GM19193 (cell line): ENCODE measurements around the gene DGKD.

Experiments
- POLR2A ChIP-seq: IDR thresholded peaks from 4 replicates; pipeline ENCODE4 v1.6.1; 2011; ENCODE audit not compliant: insufficient read depth, insufficient read length; ENCODE audit errors: extremely low read depth

Gene DGKD

GRCh38 chr2:233369462-233369861, 15.2 kb downstream of the DGKD start:
- no peak for TF ChIP-seq POLR2A

GRCh38 chr2:233369897-233370685, 15.8 kb downstream of the DGKD start:
- TF ChIP-seq POLR2A = no peak

GRCh38 chr2:233371641-233372040, 17.3 kb downstream of the DGKD start:
- TF ChIP-seq POLR2A = no peak

- TF ChIP-seq POLR2A = no peak
Observed at GRCh38 chr2:233372855-233373254, 18.6 kb downstream of the DGKD start.

DNA sequence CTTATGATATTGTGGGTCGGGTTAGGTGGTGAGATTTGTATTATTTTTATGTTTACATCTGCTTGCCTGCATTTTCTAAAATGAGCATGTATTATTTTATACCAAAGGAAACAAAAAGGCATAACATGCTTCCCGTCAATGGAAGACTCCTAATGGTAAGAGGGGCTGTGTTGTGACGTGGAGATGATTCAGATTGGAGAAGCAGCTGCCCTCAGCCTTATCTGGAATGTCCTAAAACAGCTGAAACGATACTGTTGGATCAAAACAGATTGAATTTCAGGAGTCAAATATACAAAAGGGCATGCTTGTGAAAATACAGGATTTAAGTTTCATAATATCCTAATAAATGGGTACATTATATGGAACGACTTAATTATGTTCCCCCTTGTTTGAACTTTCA, 19.0 kb downstream of the DGKD start:
- TF ChIP-seq POLR2A = no peak

GRCh38 chr2:233375490-233376314, 21.4 kb downstream of the DGKD start:
- TF ChIP-seq POLR2A = no peak

DNA sequence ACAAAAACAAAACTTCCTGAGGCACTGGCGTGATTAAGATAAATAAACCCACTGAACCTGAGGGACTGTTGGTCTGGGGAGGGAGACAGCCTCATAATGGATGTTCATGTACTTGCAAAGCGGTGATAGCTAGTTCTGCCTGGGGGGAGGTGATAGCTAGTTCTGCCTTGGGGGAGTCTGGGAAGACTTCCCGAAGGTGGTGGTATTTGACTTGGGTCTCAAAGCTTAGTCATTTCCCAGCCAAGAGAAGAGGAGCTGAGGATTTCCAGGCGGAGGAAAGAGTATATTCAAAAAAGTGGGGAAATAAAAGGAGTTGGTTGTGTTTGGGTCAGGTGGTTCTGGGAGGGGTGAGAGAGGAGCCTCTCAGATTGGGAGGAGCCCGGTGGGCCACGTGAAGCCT, 24.7 kb downstream of the DGKD start:
- no peak for TF ChIP-seq POLR2A

- no peak for TF ChIP-seq POLR2A
Observed at GRCh38 chr2:233379441-233379840, 25.1 kb downstream of the DGKD start.

GRCh38 chr2:233380132-233380895, 26.0 kb downstream of the DGKD start:
- TF ChIP-seq POLR2A = no peak

GRCh38 chr2:233380995-233381637, 26.8 kb downstream of the DGKD start:
- no peak for TF ChIP-seq POLR2A

- no peak for TF ChIP-seq POLR2A
Observed at GRCh38 chr2:233381638-233381995, 27.3 kb downstream of the DGKD start.

DNA sequence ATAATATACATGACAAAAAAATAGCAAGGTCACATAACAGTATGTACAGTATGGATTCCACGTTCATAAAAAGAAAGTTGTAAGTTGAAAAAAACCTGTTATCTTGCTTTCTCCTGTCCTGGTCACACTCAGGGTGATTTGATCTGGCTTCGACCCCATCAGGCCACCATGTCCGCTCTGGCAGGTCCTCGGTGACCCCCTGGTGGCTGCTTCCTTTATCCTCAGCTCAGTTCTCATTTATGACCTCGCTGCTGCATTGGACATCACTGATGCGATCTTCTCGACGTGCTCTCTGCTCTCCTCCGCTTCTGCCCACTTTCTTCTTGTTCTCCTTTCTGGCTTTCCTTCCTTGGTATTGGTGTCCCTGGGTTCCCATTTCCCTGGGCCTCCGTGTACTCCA, 29.7 kb downstream of the DGKD start:
- TF ChIP-seq POLR2A = no peak

GRCh38 chr2:233384811-233385488, 30.7 kb downstream of the DGKD start:
- TF ChIP-seq POLR2A = no peak

GRCh38 chr2:233385489-233386044, 31.3 kb downstream of the DGKD start:
- no peak for TF ChIP-seq POLR2A
